Measurements from ENCODE around the gene C19orf25.
"Not testable (repeated sequence)": the region's sequence is repeated elsewhere in the genome, so short reads cannot be mapped to it uniquely, and the experiment has no call there.

C19orf25 gene

GRCh38 chr19:1449467-1450442 is 29.3 kb downstream of the C19orf25 start, which contains the start of gene APC2:
APC2 (plus strand) TSS chr19:1450121; CDS start chr19:1453002, 2,881 bp downstream.
- no peak for DNase-seq (ENCODE audit: low read depth)

DNA sequence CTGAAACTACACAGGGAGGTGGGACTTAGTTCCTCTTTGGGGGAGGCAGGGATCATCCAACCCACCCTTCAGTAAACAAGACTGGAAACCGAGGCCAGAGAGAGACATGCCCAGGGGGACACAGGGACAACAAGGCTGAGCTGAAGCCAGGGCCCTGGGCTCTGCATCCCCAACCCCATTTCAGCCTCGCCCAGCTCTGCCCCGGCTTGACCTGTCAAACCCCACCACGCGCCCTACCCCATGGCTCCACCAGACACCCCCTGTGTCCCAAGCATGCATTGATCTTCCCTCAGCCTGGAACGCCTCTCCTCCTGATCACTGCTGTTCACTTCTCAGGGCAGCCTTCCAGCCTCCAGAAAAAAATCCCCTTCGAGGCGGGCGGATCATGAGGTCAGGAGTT is 31.1 kb downstream of the C19orf25 start:
- no peak for DNase-seq (ENCODE audit: low read depth)

DNA sequence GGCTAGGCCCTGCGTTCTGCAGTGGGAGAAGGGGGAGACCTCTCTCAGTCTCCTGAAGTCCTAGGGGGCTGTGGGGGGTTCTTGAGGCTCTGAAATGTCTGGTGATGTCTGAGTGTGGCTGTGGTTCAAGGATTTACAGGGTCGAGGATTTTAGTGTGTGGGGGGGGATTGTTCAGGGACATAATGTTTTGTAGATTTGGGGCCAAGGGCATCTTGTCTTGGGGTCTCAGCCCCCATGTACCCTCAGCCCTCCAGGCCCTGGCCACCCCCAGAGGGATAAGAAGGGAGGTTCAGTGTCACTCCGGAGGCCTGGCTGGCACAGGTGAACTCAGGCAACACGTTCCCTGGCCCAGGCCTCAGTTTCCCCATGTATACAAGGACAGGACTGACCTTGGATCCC is 31.5 kb downstream of the C19orf25 start:
- DNase-seq (ENCODE audit: low read depth): no peak

GRCh38 chr19:1446713-1447481 is 32.1 kb downstream of the C19orf25 start:
- no peak for DNase-seq (ENCODE audit: low read depth)

DNA sequence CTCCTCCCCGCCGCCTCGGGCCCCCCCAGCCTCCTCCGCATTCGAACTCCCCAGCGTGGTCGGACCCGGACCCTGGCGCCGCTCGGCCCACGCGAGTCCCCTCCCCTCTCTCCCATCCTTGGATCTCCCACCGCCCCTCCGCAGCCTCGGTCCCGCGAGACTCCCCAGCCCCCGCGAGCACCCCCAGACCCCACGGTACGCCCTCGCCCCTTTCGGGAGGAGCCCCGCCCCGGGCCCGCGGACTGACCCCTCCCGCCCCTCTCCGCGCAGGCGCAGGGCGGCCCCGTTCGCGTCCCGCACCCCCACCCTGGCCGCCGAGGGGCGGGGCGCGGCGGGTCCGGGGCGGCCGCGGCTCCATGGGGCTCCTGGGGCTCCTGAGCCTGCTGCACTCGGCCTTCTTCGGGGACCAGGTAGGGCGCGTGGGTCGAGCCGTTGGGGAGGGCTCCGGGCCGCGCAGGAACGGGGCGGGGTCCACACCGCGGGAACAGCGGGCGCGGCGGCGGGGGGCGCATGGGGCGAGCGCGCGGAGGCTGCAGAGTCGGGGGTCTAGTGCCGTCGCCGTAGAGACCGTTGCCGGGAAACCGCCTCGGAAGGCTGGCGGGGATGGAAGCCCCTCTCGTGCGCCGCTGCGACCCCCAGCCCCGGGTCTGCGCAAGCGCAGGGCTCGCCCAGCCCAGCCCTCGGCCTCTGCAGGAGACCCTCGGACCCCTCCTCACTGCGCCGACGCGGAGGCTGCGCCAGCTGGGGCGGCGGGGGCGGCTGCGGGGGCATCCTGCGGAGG is 32.9 kb downstream of the C19orf25 start:
- DNase-seq (ENCODE audit: low read depth): no peak

GRCh38 chr19:1445185-1445931 is 33.7 kb downstream of the C19orf25 start:
- peak; percentile 30 for DNase-seq (ENCODE audit: low read depth)

GRCh38 chr19:1441677-1442438 is 37.2 kb downstream of the C19orf25 start:
- no peak for DNase-seq (ENCODE audit: low read depth)

- DNase-seq (ENCODE audit: low read depth): no peak
Observed at GRCh38 chr19:1441022-1441426, 38.0 kb downstream of the C19orf25 start.

DNA sequence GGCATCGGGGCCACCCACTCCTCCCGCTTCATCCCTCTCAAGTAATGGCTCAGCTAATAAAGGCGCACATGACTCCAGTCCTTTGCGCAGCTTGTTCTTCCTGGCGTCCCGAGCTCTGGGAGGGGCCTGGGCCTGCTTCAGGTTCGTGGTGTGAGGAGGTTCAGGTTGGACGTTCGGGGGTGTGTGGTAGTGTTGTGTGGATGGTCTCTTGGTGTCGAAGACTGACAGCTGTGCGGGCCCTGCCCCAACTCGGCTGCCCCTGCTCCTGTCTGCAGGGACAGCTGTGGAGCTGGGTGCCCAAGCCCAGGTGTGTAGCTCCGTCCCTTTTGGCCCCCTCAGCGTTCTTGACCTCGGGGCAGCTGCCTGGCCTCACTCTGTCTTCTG is 38.6 kb downstream of the C19orf25 start:
- no peak for DNase-seq (ENCODE audit: low read depth)

- DNase-seq (ENCODE audit: low read depth): not testable (repeated sequence)
Observed at GRCh38 chr19:1439525-1440417, 39.2 kb downstream of the C19orf25 start.

- no peak for DNase-seq (ENCODE audit: low read depth)
Observed at GRCh38 chr19:1438933-1439354, 40.1 kb downstream of the C19orf25 start.

- peak; percentile 86 for DNase-seq (ENCODE audit: low read depth)
Observed at GRCh38 chr19:1438035-1438932, 40.7 kb downstream of the C19orf25 start, which contains the start of gene RPS15. RPS15 (plus strand) TSS chr19:1438396; CDS start chr19:1438426, 30 bp downstream.

DNA sequence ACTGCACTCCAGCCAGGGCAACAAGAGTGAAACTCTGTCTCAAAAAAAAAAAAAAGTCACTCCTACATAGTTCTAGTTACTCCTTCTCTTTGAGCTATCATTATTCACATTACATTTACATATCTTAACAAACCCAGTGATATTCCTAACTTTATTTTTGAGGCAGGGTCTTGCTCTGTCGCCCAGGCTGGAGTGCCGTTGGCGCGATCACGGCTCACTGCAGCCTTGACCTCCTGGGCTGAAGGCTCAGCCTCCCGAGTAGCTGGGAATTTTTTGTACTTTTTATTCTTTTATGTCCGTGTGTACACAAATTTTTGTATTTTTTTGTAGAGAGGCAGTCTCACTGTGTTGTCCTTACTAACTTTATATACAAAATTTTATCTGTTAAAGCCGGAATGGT is 41.4 kb downstream of the C19orf25 start:
- DNase-seq (ENCODE audit: low read depth): no peak

DNA sequence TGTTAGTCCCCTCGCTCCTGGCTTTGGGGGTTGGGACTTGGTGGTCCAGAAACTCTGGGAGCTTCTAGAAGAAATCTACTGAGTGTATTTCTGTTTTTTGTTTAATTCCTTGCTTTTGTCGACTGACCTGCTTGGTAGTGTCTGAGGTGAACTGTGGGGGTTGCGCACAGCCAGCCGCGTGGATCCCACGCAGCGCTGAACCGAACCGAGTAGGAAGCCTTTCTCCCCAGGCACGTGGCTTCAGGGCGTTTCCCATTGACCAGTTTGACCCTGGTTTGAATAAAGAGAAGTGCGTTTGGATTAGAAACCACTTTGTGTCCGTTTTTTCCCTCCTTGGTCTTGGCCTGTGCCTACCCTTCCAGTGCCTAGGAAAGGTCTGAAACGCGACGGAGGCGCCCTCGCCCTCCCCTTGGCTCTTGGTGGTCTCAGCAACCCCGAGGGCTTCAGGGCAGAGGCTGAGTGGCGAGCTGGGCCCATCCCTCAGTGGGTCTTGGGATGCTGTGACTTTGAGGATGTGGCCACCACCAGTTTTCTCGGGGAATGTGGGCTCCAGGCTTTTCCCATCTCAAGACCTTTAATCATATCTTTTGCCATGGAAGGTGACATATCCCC is 43.5 kb downstream of the C19orf25 start:
- no peak for DNase-seq (ENCODE audit: low read depth)

- no peak for DNase-seq (ENCODE audit: low read depth)
Observed at GRCh38 chr19:1434577-1435060, 44.4 kb downstream of the C19orf25 start.

GRCh38 chr19:1434040-1434366 is 45.0 kb downstream of the C19orf25 start:
- DNase-seq (ENCODE audit: low read depth): no peak

- DNase-seq (ENCODE audit: low read depth): no peak
Observed at GRCh38 chr19:1433119-1434039, 45.6 kb downstream of the C19orf25 start.
